HG03520 (cell line): ENCODE data around the gene APOF.
"Not testable (repeated sequence)": the region's sequence is repeated elsewhere in the genome, so short reads cannot be mapped to it uniquely, and the experiment has no call there.

ENCODE experiments used
- ATAC-seq: cut with Tn5 transposase; IDR thresholded peaks from one replicate; pipeline ENCODE4 v1.9.1; 2021; ENCODE audit warnings: mild to moderate bottlenecking, moderate library complexity; ENCODE audit not compliant: unreplicated experiment

The APOF gene

GRCh38 chr12:56362130-56363059 lies at the start of gene APOF:
Gene APOF, minus strand, starts transcription at chr12:56362857. Its CDS starts 112 bp downstream, at chr12:56362745.
- ATAC-seq, result no peak

- no peak for ATAC-seq
Measured at GRCh38 chr12:56411781-56412639, 49.4 kb upstream of the APOF start.

- no peak for ATAC-seq
Measured at GRCh38 chr12:56410768-56411167, 48.1 kb upstream of the APOF start.

- no peak for ATAC-seq
Measured at GRCh38 chr12:56408799-56409417, 46.3 kb upstream of the APOF start.

- not testable (repeated sequence) for ATAC-seq
Measured at GRCh38 chr12:56404227-56404626, 41.6 kb upstream of the APOF start.

GRCh38 chr12:56401612-56402011 lies 39.0 kb upstream of the APOF start:
- ATAC-seq, result not testable (repeated sequence)

- ATAC-seq, result not testable (repeated sequence)
Measured at GRCh38 chr12:56401125-56401524, 38.5 kb upstream of the APOF start.

GRCh38 chr12:56399466-56399865 lies 36.8 kb upstream of the APOF start:
- not testable (repeated sequence) for ATAC-seq

GRCh38 chr12:56398324-56398723 lies 35.7 kb upstream of the APOF start:
- ATAC-seq, result no peak

- no peak for ATAC-seq
Measured at GRCh38 chr12:56392331-56392730, 29.7 kb upstream of the APOF start.

GRCh38 chr12:56391721-56392120 lies 29.1 kb upstream of the APOF start:
- ATAC-seq, result no peak

GRCh38 chr12:56389412-56389811 lies 26.8 kb upstream of the APOF start:
- ATAC-seq, result no peak

GRCh38 chr12:56387152-56387736 lies 24.6 kb upstream of the APOF start:
- no peak for ATAC-seq

GRCh38 chr12:56385873-56386272 lies 23.2 kb upstream of the APOF start:
- ATAC-seq, result no peak

- ATAC-seq, result no peak
Measured at GRCh38 chr12:56382611-56383010, 20.0 kb upstream of the APOF start.

- ATAC-seq, result no peak
Measured at GRCh38 chr12:56377989-56378316, 15.3 kb upstream of the APOF start.

- ATAC-seq, result no peak
Measured at GRCh38 chr12:56377310-56377988, 14.8 kb upstream of the APOF start.

GRCh38 chr12:56375598-56376434 lies 13.2 kb upstream of the APOF start:
- ATAC-seq, result peak; percentile 46
